Osteocyte (in vitro differentiated cells): ENCODE data around the gene TBPL1. TPM values are rescaled to one million over a fixed set of nuclear protein-coding genes. Genes with fewer than 3 reads are reported as not detected.
A peak's percentile ranks its signal among the peaks of the same experiment; 100 is the strongest.
"Not testable (repeated sequence)": the region's sequence is repeated elsewhere in the genome, so short reads cannot be mapped to it uniquely, and the experiment has no call there.

Source experiments
- DNase-seq: peaks from one replicate; pipeline ENCODE4 v3.0.0; 2021; ENCODE audit warnings: mixed read lengths; ENCODE audit not compliant: unreplicated experiment; ENCODE audit errors: extremely low spot score
- H3K27ac Mint-ChIP-seq: one replicate; pipeline ENCODE4 v1.8.0; 2021; ENCODE audit warnings: mild to moderate bottlenecking, mixed read lengths; ENCODE audit not compliant: unreplicated experiment
- H3K27me3 Mint-ChIP-seq: one replicate; pipeline ENCODE4 v1.8.0; 2021; ENCODE audit warnings: mixed read lengths; ENCODE audit not compliant: unreplicated experiment
- H3K36me3 Mint-ChIP-seq: one replicate; pipeline ENCODE4 v1.8.0; 2021; ENCODE audit warnings: mixed read lengths; ENCODE audit not compliant: unreplicated experiment
- H3K4me1 Mint-ChIP-seq: one replicate; pipeline ENCODE4 v1.8.0; 2021; ENCODE audit warnings: mixed read lengths; ENCODE audit not compliant: unreplicated experiment
- H3K4me3 Mint-ChIP-seq: one replicate; pipeline ENCODE4 v1.8.0; 2021; ENCODE audit warnings: mild to moderate bottlenecking, moderate library complexity, mixed read lengths; ENCODE audit not compliant: unreplicated experiment
- H3K9me3 Mint-ChIP-seq: one replicate; pipeline ENCODE4 v1.8.0; 2021; ENCODE audit warnings: mixed read lengths; ENCODE audit not compliant: unreplicated experiment
- total RNA-seq: library from RNA; stranded (reverse); gene quantifications from 2 replicates; pipeline ENCODE4 v1.2.1, GENCODE V29; 2021
- TF ChIP-seq, protein P1 (sequence below): fragments of 200-600 bp; sonication (generic); IDR thresholded peaks from 2 replicates; pipeline ENCODE4 v1.5.0; 2021; ENCODE audit warnings: antibody characterized with exemption, mild to moderate bottlenecking, moderate library complexity

Gene TBPL1
- total RNA-seq, 1 donor from 2014 or later, result 35.0 TPM

DNA sequence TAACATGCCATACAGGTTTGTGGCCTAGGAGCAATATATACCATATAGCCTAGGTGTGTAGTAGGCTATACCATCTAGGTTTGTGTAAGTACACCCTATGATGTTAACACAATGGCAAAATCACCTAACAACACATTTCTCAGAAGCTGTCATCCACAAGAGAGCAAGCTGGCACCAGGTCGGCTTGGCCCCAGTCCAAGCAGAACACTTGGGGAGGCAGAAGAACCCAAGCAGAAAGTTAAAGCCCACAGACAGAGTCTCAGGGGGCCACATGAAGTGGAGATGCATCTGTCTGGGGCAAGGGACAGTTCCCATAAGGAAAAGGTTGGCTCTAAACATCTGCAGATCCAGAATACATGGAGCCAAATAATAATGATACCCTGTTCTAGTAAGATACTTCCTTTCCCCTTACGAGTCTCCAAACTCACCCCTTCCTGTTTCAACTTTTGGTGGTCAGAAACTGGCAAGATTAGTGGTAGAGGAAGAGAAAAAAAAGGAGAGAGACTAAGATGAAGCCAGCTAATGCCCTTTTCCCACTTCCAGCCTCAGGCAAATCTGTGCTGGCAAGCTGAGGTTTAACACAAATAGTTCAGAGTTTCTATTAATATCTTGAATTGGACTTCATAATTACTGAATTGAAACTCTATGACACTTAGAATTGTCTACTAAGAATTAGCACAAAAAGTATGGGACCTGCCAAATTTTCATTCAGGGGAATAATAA is 34.7 kb upstream of the TBPL1 start:
- Mint-ChIP-seq H3K27ac (no peak overlapping the region), H3K27me3 (peaks cover 35% of the 10 kb centered on the region), H3K4me3 (no peak overlapping the region), H3K4me1 (peaks cover 13% of the 10 kb centered on the region), H3K36me3 (peaks cover under 1% of the 10 kb centered on the region), H3K9me3 (peaks cover 4% of the 10 kb centered on the region)
- DNase-seq, result no peak
- TF ChIP-seq, protein P1, sequence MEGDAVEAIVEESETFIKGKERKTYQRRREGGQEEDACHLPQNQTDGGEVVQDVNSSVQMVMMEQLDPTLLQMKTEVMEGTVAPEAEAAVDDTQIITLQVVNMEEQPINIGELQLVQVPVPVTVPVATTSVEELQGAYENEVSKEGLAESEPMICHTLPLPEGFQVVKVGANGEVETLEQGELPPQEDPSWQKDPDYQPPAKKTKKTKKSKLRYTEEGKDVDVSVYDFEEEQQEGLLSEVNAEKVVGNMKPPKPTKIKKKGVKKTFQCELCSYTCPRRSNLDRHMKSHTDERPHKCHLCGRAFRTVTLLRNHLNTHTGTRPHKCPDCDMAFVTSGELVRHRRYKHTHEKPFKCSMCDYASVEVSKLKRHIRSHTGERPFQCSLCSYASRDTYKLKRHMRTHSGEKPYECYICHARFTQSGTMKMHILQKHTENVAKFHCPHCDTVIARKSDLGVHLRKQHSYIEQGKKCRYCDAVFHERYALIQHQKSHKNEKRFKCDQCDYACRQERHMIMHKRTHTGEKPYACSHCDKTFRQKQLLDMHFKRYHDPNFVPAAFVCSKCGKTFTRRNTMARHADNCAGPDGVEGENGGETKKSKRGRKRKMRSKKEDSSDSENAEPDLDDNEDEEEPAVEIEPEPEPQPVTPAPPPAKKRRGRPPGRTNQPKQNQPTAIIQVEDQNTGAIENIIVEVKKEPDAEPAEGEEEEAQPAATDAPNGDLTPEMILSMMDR, result no peak

DNA sequence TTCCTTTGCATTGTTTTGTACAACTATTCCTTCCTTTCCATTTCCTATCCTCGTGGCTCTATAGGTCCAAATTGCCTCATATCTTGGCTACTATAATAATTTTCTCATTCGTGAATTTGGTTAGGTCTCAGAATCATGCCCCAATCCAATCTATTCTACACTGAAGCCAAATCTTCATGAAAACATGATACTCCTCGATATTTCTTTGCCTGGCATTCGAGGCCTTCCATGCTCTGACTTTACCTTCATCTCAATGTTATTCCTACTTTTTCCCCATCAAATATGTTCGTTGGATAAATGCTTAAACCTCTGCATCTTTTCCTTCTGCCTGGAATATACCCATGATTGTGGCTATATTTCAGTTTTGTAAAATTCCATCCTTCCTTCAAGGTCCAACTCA is 33.7 kb upstream of the TBPL1 start:
- no peak overlapping the region for H3K27ac Mint-ChIP-seq
- no peak for DNase-seq
- no peak overlapping the region for H3K4me3 Mint-ChIP-seq
- peaks cover 16% of the 10 kb centered on the region for H3K4me1 Mint-ChIP-seq
- no peaks in the 10 kb centered on the region for H3K36me3 Mint-ChIP-seq
- H3K27me3 Mint-ChIP-seq, result peaks cover 31% of the 10 kb centered on the region
- TF ChIP-seq, protein P1, result no peak
- H3K9me3 Mint-ChIP-seq, result no peaks in the 10 kb centered on the region

DNA sequence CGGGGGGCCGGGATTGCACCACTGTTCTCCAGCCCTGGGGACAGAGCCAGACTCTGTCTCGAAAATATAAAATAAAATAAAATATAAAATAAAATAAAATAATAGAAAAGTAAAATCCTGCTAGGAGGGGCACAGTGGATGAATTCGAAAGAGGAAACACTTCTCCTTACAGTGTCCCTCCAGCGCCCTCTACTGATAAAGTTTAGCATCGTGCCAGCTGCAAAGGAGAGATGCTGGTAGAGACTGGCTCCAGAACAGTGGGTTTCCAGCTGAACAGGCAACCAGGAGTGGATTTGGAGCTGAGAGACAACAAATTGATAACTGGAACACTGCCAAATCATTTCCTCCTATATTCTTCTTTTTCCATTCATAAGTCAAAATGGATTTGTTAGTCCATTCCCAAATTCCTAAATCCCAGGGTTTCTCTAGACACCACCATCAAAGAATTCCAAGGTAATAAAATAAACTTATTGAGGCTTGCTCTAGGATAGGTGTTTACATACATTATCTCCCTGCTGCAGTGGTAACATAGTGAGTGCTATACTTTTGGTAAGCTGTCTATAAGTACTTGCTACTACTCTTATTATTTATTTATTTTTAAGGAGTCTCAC is 31.7 kb upstream of the TBPL1 start:
- Mint-ChIP-seq H3K9me3 (no peaks in the 10 kb centered on the region), H3K36me3 (no peaks in the 10 kb centered on the region), H3K27me3 (peaks cover 31% of the 10 kb centered on the region), H3K27ac (no peak overlapping the region), H3K4me1 (peaks cover 16% of the 10 kb centered on the region), H3K4me3 (no peak overlapping the region)
- TF ChIP-seq, protein P1, result peak; percentile 87
- peak; percentile 91 for DNase-seq

DNA sequence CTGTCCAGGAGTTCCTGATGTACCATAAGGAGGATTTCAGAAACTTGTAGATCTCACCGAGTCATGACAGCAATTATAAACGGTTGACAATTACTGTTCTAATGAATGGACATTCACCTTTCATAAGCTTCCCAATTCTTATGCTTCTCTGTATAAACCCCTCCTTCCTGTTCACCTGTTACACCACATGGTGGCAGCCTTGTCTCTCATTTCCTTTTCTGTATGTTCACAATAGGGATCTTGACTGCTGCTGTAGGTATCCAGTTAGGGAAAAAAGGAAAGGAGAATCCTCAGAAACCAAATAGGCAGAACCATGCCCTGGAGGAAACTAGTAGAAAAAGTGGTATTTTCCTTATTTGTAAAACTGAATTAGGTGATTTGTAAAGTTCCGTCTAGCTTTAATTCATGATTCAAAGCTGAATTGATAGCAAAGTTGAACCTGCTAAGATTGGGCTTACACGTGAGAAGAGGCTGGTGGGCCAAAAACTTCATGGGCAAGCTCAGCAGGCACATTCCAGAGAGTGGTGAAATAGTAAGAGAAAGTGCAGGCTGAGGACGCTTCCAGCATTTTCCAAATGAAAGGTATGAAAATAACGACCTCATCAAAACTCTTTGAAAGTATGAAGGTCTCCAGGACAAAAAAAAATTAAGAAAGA is 29.0 kb upstream of the TBPL1 start:
- H3K27ac Mint-ChIP-seq, result no peak overlapping the region
- no peak overlapping the region for H3K4me3 Mint-ChIP-seq
- TF ChIP-seq, protein P1, result peak; percentile 86
- peaks cover 5% of the 10 kb centered on the region for H3K4me1 Mint-ChIP-seq
- peaks cover 38% of the 10 kb centered on the region for H3K27me3 Mint-ChIP-seq
- DNase-seq, result no peak
- no peaks in the 10 kb centered on the region for H3K36me3 Mint-ChIP-seq
- H3K9me3 Mint-ChIP-seq, result no peaks in the 10 kb centered on the region

DNA sequence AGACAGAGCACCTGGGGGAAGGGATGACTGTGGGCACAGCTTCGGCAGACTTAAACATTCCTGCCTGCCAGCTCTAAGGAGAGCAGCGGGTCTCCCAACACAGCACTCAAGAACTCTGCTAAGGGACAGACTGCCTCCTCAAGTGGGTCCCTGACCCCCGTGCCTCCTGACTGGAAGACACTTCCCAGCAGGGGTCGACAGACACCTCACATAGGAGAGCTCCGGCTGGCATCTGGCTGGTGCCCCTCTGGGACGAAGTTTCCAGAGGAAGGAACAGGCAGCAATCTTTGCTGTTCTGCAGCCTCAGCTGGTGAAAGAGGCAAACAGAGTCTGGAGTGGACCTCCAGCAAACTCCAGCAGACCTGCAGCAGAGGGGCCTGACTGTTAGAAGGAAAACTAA is 21.8 kb upstream of the TBPL1 start:
- not testable (repeated sequence) for DNase-seq, H3K4me1 Mint-ChIP-seq, H3K9me3 Mint-ChIP-seq, H3K27ac Mint-ChIP-seq, H3K36me3 Mint-ChIP-seq, H3K4me3 Mint-ChIP-seq
- peaks cover 32% of the 10 kb centered on the region for H3K27me3 Mint-ChIP-seq

GRCh38 chr6:133936352-133936751 is 16.7 kb upstream of the TBPL1 start:
- H3K4me1 Mint-ChIP-seq, DNase-seq, H3K9me3 Mint-ChIP-seq, H3K27ac Mint-ChIP-seq, H3K4me3 Mint-ChIP-seq, H3K36me3 Mint-ChIP-seq: not testable (repeated sequence)
- peaks cover 34% of the 10 kb centered on the region for H3K27me3 Mint-ChIP-seq
